SK-N-SH (cell line): ENCODE results near the gene COPS3. TPM values are rescaled to one million over a fixed set of nuclear protein-coding genes. Genes with fewer than 3 reads are reported as not detected.

ENCODE experiments used
- CTCF ChIA-PET: fragments of 300-600, 350-600 bp; formaldehyde crosslinking; extraction: SDS; loops from one replicate; lab custom pipeline; 2021; lab: Yijun Ruan, JAX
- POLR2A ChIA-PET: fragments of 350-600 bp; sonication (Branson Sonifier 250); formaldehyde crosslinking; extraction: SDS; loops from one replicate; lab custom pipeline; 2020; ENCODE audit warnings: antibody characterized with exemption, inconsistent platforms; lab: Yijun Ruan, JAX
- DNase-seq: peaks from one replicate; pipeline ENCODE4 v3.0.0; 2012
- H2AFZ ChIP-seq: fragments of 200-600 bp; sonication (generic); 2 replicates; pipeline ENCODE4 v1.8.1; 2016; ENCODE audit warnings: antibody characterized with exemption, mild to moderate bottlenecking, low read depth
- H3F3A ChIP-seq: fragments of 200-600 bp; sonication (generic); replicated peaks from 2 replicates; pipeline ENCODE3; 2016; ENCODE audit warnings: antibody characterized with exemption, mild to moderate bottlenecking; ENCODE audit not compliant: insufficient read depth
- H3K27ac ChIP-seq, 2 experiments: fragments of 200-500 bp in 1 of 2; fragments of 200-600 bp in 1 of 2; sonication (Bioruptor generic) in 1 of 2; sonication (generic), shearing (Covaris generic) in 1 of 2; 2 replicates each; pipeline versions ENCODE4 v1.5.1 to v1.6.1; 2014 to 2016; ENCODE audit warnings: low read depth in 2 of 2, inconsistent platforms in 1 of 2, low read length in 1 of 2, mild to moderate bottlenecking in 1 of 2, mixed read lengths in 1 of 2
- H3K27me3 ChIP-seq: fragments of 200-600 bp; sonication (generic), shearing (Covaris generic); 2 replicates; pipeline ENCODE4 v1.6.1; 2016; ENCODE audit warnings: mixed run types; ENCODE audit not compliant: insufficient read depth
- H3K36me3 ChIP-seq, 2 experiments: fragments of 200-500 bp in 1 of 2; fragments of 200-600 bp in 1 of 2; sonication (Bioruptor generic) in 1 of 2; sonication (generic) in 1 of 2; replicated peaks in 1 of 2; 2 replicates each; pipeline versions ENCODE3 to v1.5.1; 2014 to 2016; ENCODE audit warnings: low read length in 1 of 2, mild to moderate bottlenecking in 1 of 2; ENCODE audit not compliant: insufficient read depth in 2 of 2, control insufficient read depth in 1 of 2
- H3K4me1 ChIP-seq, 2 experiments: fragments of 200-500 bp in 1 of 2; fragments of 200-600 bp in 1 of 2; sonication (Bioruptor generic) in 1 of 2; sonication (generic), shearing (Covaris generic) in 1 of 2; 2 replicates each; pipeline versions ENCODE4 v1.5.1 to v1.6.1; 2014 to 2016; ENCODE audit warnings: low read depth in 1 of 2, low read length in 1 of 2, mixed run types in 1 of 2; ENCODE audit not compliant: insufficient read depth in 2 of 2, control insufficient read depth in 1 of 2
- H3K4me2 ChIP-seq: fragments of 200-600 bp; sonication (generic), shearing (Covaris generic); 2 replicates; pipeline ENCODE4 v1.6.1; 2017; ENCODE audit warnings: mixed run types
- H3K4me3 ChIP-seq, 2 experiments: fragments of 200-500 bp in 1 of 2; fragments of 200-600 bp in 1 of 2; sonication (Bioruptor generic) in 1 of 2; sonication (generic), shearing (Covaris generic) in 1 of 2; 2 replicates each; pipeline versions ENCODE4 v1.5.1 to v1.8.1; 2014 to 2016; ENCODE audit warnings: low read depth in 2 of 2, inconsistent platforms in 1 of 2, low read length in 1 of 2, mild to moderate bottlenecking in 1 of 2, mixed read lengths in 1 of 2, moderate library complexity in 1 of 2
- H3K79me2 ChIP-seq: fragments of 200-600 bp; sonication (generic); 2 replicates; pipeline ENCODE4 v1.8.1; 2017; ENCODE audit warnings: mild to moderate bottlenecking; ENCODE audit not compliant: insufficient read depth
- H3K9ac ChIP-seq: fragments of 200-600 bp; sonication (generic); 2 replicates; pipeline ENCODE4 v1.6.1; 2017; ENCODE audit warnings: mixed run types
- H3K9me2 ChIP-seq: fragments of 200-600 bp; sonication (generic); 2 replicates; pipeline ENCODE4 v1.6.1; 2017; ENCODE audit warnings: mixed run types
- H3K9me3 ChIP-seq: fragments of 200-600 bp; sonication (generic); 2 replicates; pipeline ENCODE4 v1.6.1; 2017; ENCODE audit warnings: mixed run types, mild to moderate bottlenecking, moderate library complexity
- H4K20me1 ChIP-seq: fragments of 200-600 bp; sonication (generic); 2 replicates; pipeline ENCODE4 v1.6.1; 2017; ENCODE audit warnings: mild to moderate bottlenecking, mixed run types; ENCODE audit not compliant: insufficient read depth
- ELF1 ChIP-seq: IDR thresholded peaks from 2 replicates; pipeline ENCODE4 v1.4.0; 2012
- FOSL2 ChIP-seq: IDR thresholded peaks from 2 replicates; pipeline ENCODE4 v1.4.0; 2012; ENCODE audit warnings: low read depth, mild to moderate bottlenecking, moderate library complexity, borderline replicate concordance
- FOXM1 ChIP-seq: IDR thresholded peaks from 2 replicates; pipeline ENCODE4 v1.4.0; 2012; ENCODE audit warnings: low read depth, mild to moderate bottlenecking
- GABPA ChIP-seq: IDR thresholded peaks from 2 replicates; pipeline ENCODE4 v1.4.0; 2012; ENCODE audit warnings: low read depth, mild to moderate bottlenecking
- MXI1 ChIP-seq: IDR thresholded peaks from 2 replicates; pipeline ENCODE4 v1.6.1; 2012; ENCODE audit warnings: mild to moderate bottlenecking, low read depth, low read length, improper control_type of control experiment
- NFIC ChIP-seq: IDR thresholded peaks from 2 replicates; pipeline ENCODE4 v1.4.0; 2012; ENCODE audit warnings: borderline replicate concordance
- NRF1 ChIP-seq: IDR thresholded peaks from 2 replicates; pipeline ENCODE4 v1.6.1; 2012; ENCODE audit warnings: low read depth, mild to moderate bottlenecking, low read length
- POLR2AphosphoS5 ChIP-seq: IDR thresholded peaks from 2 replicates; pipeline ENCODE4 v1.6.1; 2012; ENCODE audit warnings: low read depth, low read length
- RAD21 ChIP-seq: IDR thresholded peaks from 2 replicates; pipeline ENCODE4 v1.6.1; 2012; ENCODE audit warnings: mild to moderate bottlenecking, low read length
- REST ChIP-seq: IDR thresholded peaks from 2 replicates; pipeline ENCODE4 v1.6.1; 2012; ENCODE audit warnings: mild to moderate bottlenecking, low read depth, low read length, moderate library complexity
- TAF1 ChIP-seq: IDR thresholded peaks from 2 replicates; pipeline ENCODE4 v1.6.1; 2012; ENCODE audit warnings: low read depth, mild to moderate bottlenecking, low read length, moderate library complexity, borderline replicate concordance
- TCF12 ChIP-seq: IDR thresholded peaks from 2 replicates; pipeline ENCODE4 v1.4.0; 2012
- YY1 ChIP-seq: IDR thresholded peaks from 2 replicates; pipeline ENCODE4 v1.4.0; 2012; ENCODE audit warnings: low read depth, mild to moderate bottlenecking
- WGBS: methylation state at CpG from one replicate; pipeline ENCODE4 v1.1.6; 2017; ENCODE audit warnings: low lambda C conversion rate; 5-methylcytosine and 5-hydroxymethylcytosine counted together
- polyA plus RNA-seq, 3 experiments: library from polyadenylated mRNA; depleted of rRNA; stranded (reverse); fragments of >200 nt; gene quantifications; 2 replicates each; pipeline ENCODE4 v1.2.3, GENCODE V29; 2012
- TF ChIP-seq, protein P1 (sequence below): fragments of 200-600 bp; sonication (generic); IDR thresholded peaks from 2 replicates; pipeline ENCODE4 v1.6.1; 2017; ENCODE audit warnings: antibody characterized with exemption, mild to moderate bottlenecking, moderate library complexity
- TF ChIP-seq, protein P2 (sequence below): fragments of 150-350 bp; IDR thresholded peaks from 2 replicates; pipeline ENCODE4 v1.6.1; 2016; ENCODE audit warnings: mild to moderate bottlenecking, low read depth, low read length
- TF ChIP-seq, protein P3 (sequence below): IDR thresholded peaks from 2 replicates; pipeline ENCODE4 v1.4.0; 2012; ENCODE audit warnings: low read depth
- TF ChIP-seq, protein P4 (sequence below): IDR thresholded peaks from 2 replicates; pipeline ENCODE4 v1.4.0; 2012; ENCODE audit warnings: low read depth, borderline replicate concordance

The COPS3 gene
- polyA plus RNA-seq, 1 of the 3 experiments (the other 2 are of a cell fraction) = 64.8 TPM

DNA sequence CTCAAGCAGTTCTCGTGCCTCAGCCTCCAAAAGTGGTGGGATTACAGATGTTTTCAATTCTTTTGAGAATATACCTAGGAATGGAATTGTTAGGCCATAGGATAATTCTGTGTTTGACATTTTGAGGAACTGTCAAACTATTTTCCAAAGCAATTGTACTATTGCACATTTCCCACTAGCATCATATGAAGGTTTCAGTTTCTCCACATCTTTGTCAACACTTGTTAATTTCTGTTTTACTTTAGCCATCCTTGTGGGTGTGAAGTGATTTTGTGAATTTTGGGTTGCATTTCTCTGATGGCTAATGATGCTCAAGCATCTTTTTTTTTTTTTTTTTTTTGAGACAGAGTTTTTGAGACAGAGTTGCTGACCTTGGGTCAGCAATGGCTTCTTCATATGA is 28.3 kb upstream of the COPS3 start:
- Histone ChIP-seq H3K36me3 (no peaks in the 10 kb centered on the region), H3K27ac (no peak overlapping the region), H3F3A (peaks cover 3% of the 10 kb centered on the region), H3K9me2 (no peaks in the 10 kb centered on the region), H3K9ac (no peak overlapping the region), H3K4me2 (no peak overlapping the region), H3K4me1 (peaks cover 0 to 13% of the 10 kb centered on the region in 2 experiments; a peak in 2 of 4 replicates), H3K9me3 (no peaks in the 10 kb centered on the region), H3K79me2 (no peaks in the 10 kb centered on the region), H4K20me1 (no peaks in the 10 kb centered on the region), H2AFZ (no peak overlapping the region), H3K27me3 (no peaks in the 10 kb centered on the region), H3K4me3 (no peak overlapping the region)
- DNase-seq = no peak
- ChIA-PET POLR2A (no interaction called here), CTCF (no interaction called here)
- 85% methylated on average over 1 of the region's 1 CpG for WGBS
- TF ChIP-seq FOSL2 = no peak
- TF ChIP-seq RAD21 = no peak
- TF ChIP-seq NFIC = no peak
- TF ChIP-seq, protein P1, sequence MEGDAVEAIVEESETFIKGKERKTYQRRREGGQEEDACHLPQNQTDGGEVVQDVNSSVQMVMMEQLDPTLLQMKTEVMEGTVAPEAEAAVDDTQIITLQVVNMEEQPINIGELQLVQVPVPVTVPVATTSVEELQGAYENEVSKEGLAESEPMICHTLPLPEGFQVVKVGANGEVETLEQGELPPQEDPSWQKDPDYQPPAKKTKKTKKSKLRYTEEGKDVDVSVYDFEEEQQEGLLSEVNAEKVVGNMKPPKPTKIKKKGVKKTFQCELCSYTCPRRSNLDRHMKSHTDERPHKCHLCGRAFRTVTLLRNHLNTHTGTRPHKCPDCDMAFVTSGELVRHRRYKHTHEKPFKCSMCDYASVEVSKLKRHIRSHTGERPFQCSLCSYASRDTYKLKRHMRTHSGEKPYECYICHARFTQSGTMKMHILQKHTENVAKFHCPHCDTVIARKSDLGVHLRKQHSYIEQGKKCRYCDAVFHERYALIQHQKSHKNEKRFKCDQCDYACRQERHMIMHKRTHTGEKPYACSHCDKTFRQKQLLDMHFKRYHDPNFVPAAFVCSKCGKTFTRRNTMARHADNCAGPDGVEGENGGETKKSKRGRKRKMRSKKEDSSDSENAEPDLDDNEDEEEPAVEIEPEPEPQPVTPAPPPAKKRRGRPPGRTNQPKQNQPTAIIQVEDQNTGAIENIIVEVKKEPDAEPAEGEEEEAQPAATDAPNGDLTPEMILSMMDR = no peak
- TF ChIP-seq NRF1 = no peak
- TF ChIP-seq TCF12 = no peak
- TF ChIP-seq ELF1 = no peak
- TF ChIP-seq, protein P2, sequence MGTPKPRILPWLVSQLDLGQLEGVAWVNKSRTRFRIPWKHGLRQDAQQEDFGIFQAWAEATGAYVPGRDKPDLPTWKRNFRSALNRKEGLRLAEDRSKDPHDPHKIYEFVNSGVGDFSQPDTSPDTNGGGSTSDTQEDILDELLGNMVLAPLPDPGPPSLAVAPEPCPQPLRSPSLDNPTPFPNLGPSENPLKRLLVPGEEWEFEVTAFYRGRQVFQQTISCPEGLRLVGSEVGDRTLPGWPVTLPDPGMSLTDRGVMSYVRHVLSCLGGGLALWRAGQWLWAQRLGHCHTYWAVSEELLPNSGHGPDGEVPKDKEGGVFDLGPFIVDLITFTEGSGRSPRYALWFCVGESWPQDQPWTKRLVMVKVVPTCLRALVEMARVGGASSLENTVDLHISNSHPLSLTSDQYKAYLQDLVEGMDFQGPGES = no peak
- TF ChIP-seq, protein P3, sequence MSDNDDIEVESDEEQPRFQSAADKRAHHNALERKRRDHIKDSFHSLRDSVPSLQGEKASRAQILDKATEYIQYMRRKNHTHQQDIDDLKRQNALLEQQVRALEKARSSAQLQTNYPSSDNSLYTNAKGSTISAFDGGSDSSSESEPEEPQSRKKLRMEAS = no peak
- TF ChIP-seq POLR2AphosphoS5 = no peak
- TF ChIP-seq YY1 = no peak
- TF ChIP-seq GABPA = no peak
- TF ChIP-seq FOXM1 = no peak
- no peak for TF ChIP-seq MXI1
- TF ChIP-seq REST = no peak
- TF ChIP-seq, protein P4, sequence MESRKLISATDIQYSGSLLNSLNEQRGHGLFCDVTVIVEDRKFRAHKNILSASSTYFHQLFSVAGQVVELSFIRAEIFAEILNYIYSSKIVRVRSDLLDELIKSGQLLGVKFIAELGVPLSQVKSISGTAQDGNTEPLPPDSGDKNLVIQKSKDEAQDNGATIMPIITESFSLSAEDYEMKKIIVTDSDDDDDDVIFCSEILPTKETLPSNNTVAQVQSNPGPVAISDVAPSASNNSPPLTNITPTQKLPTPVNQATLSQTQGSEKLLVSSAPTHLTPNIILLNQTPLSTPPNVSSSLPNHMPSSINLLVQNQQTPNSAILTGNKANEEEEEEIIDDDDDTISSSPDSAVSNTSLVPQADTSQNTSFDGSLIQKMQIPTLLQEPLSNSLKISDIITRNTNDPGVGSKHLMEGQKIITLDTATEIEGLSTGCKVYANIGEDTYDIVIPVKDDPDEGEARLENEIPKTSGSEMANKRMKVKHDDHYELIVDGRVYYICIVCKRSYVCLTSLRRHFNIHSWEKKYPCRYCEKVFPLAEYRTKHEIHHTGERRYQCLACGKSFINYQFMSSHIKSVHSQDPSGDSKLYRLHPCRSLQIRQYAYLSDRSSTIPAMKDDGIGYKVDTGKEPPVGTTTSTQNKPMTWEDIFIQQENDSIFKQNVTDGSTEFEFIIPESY = no peak
- TF ChIP-seq TAF1 = no peak
